Astrocyte (in vitro differentiated cells and primary cell): ENCODE data around the gene ARID5A. TPM values are rescaled to one million over a fixed set of nuclear protein-coding genes. Genes with fewer than 3 reads are reported as not detected.

Experiments
- DNase-seq: peaks from one replicate; pipeline ENCODE4 v3.0.0-alpha.2; 2010; ENCODE audit warnings: low read depth
- FAIRE-seq: peaks from 2 replicates; lab custom pipeline; 2011; peaks lifted over from hg19 to GRCh38; lab: Jason Lieb, UNC
- H2AFZ ChIP-seq: 2 replicates; pipeline ENCODE4 v1.6.0; 2012; ENCODE audit warnings: low read depth, low read length, inconsistent platforms
- H3K27ac ChIP-seq: 2 replicates; pipeline ENCODE4 v1.5.1; 2011; ENCODE audit warnings: low read depth, low read length, inconsistent platforms
- H3K27me3 ChIP-seq: 2 replicates; pipeline ENCODE4 v1.6.0; 2011; ENCODE audit warnings: low read length, inconsistent platforms; ENCODE audit not compliant: insufficient read depth
- H3K36me3 ChIP-seq: 2 replicates; pipeline ENCODE4 v1.5.1; 2011; ENCODE audit warnings: low read length, inconsistent platforms; ENCODE audit not compliant: insufficient read depth
- H3K4me1 ChIP-seq: 2 replicates; pipeline ENCODE4 v1.5.1; 2011; ENCODE audit warnings: low read length, inconsistent platforms; ENCODE audit not compliant: insufficient read depth
- H3K4me2 ChIP-seq: 2 replicates; pipeline ENCODE4 v1.6.0; 2012; ENCODE audit warnings: low read length, inconsistent platforms
- H3K4me3 ChIP-seq: 2 replicates; pipeline ENCODE4 v1.5.1; 2011; ENCODE audit warnings: low read depth, mild to moderate bottlenecking, low read length, inconsistent platforms; ENCODE audit not compliant: insufficient read depth
- H3K79me2 ChIP-seq: 2 replicates; pipeline ENCODE4 v1.6.0; 2012; ENCODE audit warnings: mild to moderate bottlenecking, low read length, inconsistent platforms; ENCODE audit not compliant: insufficient read depth
- H3K9ac ChIP-seq: 2 replicates; pipeline ENCODE4 v1.6.0; 2012; ENCODE audit warnings: mild to moderate bottlenecking, low read length, inconsistent platforms
- H3K9me3 ChIP-seq: 2 replicates; pipeline ENCODE4 v1.5.1; 2012; ENCODE audit warnings: low read depth, mild to moderate bottlenecking, low read length, inconsistent platforms; ENCODE audit not compliant: insufficient read depth
- H4K20me1 ChIP-seq: 2 replicates; pipeline ENCODE4 v1.6.0; 2012; ENCODE audit warnings: low read length, inconsistent platforms; ENCODE audit not compliant: insufficient read depth
- H3K27ac Mint-ChIP-seq: one replicate; pipeline ENCODE4 v1.8.0; 2021; ENCODE audit warnings: mild to moderate bottlenecking, mixed read lengths; ENCODE audit not compliant: unreplicated experiment
- H3K27me3 Mint-ChIP-seq: one replicate; pipeline ENCODE4 v1.8.0; 2021; ENCODE audit warnings: low read depth, mixed read lengths; ENCODE audit not compliant: unreplicated experiment
- H3K36me3 Mint-ChIP-seq: one replicate; pipeline ENCODE4 v1.8.0; 2021; ENCODE audit warnings: low read depth, mixed read lengths; ENCODE audit not compliant: unreplicated experiment
- H3K4me1 Mint-ChIP-seq: one replicate; pipeline ENCODE4 v1.8.0; 2021; ENCODE audit warnings: low read depth, mixed read lengths; ENCODE audit not compliant: unreplicated experiment
- H3K4me3 Mint-ChIP-seq: one replicate; pipeline ENCODE4 v1.8.0; 2021; ENCODE audit warnings: mild to moderate bottlenecking, moderate library complexity, mixed read lengths; ENCODE audit not compliant: unreplicated experiment
- H3K9me3 Mint-ChIP-seq: one replicate; pipeline ENCODE4 v1.8.0; 2021; ENCODE audit warnings: mild to moderate bottlenecking, mixed read lengths; ENCODE audit not compliant: unreplicated experiment
- CTCF ChIP-seq: IDR thresholded peaks from 2 replicates; pipeline ENCODE4 v1.5.1; 2011; ENCODE audit warnings: low read depth, mild to moderate bottlenecking, inconsistent platforms, low read length, moderate library complexity; ENCODE audit not compliant: insufficient read depth
- EZH2 ChIP-seq: IDR thresholded peaks from 2 replicates; pipeline ENCODE4 v1.6.1; 2012; ENCODE audit warnings: mild to moderate bottlenecking, low read length, inconsistent platforms; ENCODE audit not compliant: insufficient read depth
- total RNA-seq: library from RNA; stranded (reverse); gene quantifications from 2 replicates; pipeline ENCODE4 v1.2.1, GENCODE V29; 2021

ARID5A gene
- total RNA-seq, 1 donor from 2014 or later = 11.8 TPM

DNA sequence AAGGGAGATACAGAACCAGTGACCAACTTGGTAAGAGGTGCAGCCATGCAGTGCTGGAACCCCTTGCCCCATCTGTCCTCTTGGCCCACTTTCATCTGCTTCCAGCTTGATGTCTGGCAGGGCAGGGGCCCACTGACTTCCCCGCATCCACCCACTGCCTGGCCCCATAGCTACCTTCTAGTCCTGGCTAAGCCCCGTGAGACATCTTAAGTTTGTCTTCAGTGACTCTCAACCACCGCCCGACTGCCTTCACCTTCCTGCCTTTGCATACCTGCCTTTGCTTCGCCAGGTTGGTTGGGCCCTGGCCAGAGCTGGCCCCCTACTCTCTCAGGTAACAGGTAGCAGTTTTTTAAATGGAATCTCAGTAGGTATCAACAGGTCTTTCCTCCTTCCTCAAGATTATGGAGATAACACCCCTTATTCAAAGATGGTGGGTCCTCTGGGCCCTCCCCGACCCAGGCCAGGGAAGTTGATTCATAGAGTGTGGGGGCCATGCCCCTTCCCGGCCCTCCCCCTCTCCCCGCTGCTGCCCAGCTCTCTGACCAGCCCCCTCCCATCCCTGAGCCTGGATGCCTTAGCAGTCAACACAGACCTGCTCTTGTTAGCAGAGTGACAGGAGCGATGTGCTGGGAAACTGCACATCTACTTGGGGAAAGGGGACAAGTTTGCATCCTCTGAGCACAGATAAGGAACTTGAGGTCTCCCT, 2.8 kb downstream of the ARID5A start:
- H3K4me1 ChIP-seq = peaks cover 28% of the 10 kb centered on the region
- H3K27ac ChIP-seq = no peak overlapping the region
- Mint-ChIP-seq H3K27ac (no peak overlapping the region), H3K27me3 (no peaks in the 10 kb centered on the region), H3K4me3 (peak overlapping the region; percentile 79), H3K9me3 (peaks cover under 1% of the 10 kb centered on the region), H3K4me1 (peaks cover 18% of the 10 kb centered on the region), H3K36me3 (peaks cover 11% of the 10 kb centered on the region)
- H3K4me2 ChIP-seq = peak overlapping the region; percentile 97
- peaks cover 58% of the 10 kb centered on the region for H3K79me2 ChIP-seq
- DNase-seq (no peak), FAIRE-seq (no peak)
- H3K9ac ChIP-seq = no peak overlapping the region
- no peak overlapping the region for H2AFZ ChIP-seq
- no peaks in the 10 kb centered on the region for H3K27me3 ChIP-seq
- TF ChIP-seq CTCF = no peak
- no peak for TF ChIP-seq EZH2
- H3K9me3 ChIP-seq = no peaks in the 10 kb centered on the region
- peaks cover 66% of the 10 kb centered on the region for H4K20me1 ChIP-seq
- peaks cover 4% of the 10 kb centered on the region for H3K36me3 ChIP-seq
- H3K4me3 ChIP-seq = no peak overlapping the region

DNA sequence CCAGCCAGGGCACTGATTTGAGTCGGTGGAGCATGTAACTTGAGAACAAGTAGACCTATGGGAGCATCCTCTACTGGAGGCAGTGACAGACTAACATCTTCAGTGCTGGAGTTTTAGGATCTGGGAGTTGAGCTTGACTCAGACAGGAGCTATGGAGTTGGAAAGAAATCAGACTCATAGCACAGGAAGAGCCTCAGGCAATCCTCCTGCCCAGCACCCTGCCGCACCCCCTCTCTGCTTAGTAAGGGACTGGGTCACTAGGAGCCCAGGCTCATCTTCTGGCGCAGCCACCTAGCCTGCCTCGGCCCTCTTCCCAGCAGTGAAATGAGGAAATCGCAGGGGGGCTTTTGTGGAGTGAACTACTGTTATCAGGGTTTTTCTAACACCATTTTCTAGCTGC, 3.6 kb downstream of the ARID5A start:
- Mint-ChIP-seq H3K4me3 (no peak overlapping the region), H3K9me3 (peaks cover 2% of the 10 kb centered on the region), H3K36me3 (peaks cover 16% of the 10 kb centered on the region), H3K4me1 (peaks cover 18% of the 10 kb centered on the region), H3K27me3 (no peaks in the 10 kb centered on the region), H3K27ac (no peak overlapping the region)
- Histone ChIP-seq H3K27me3 (no peaks in the 10 kb centered on the region), H3K4me3 (no peak overlapping the region), H4K20me1 (peaks cover 69% of the 10 kb centered on the region), H2AFZ (no peak overlapping the region), H3K27ac (no peak overlapping the region), H3K4me2 (peak overlapping the region; percentile 2), H3K36me3 (peaks cover 4% of the 10 kb centered on the region), H3K9ac (no peak overlapping the region), H3K4me1 (peaks cover 28% of the 10 kb centered on the region), H3K79me2 (peaks cover 58% of the 10 kb centered on the region), H3K9me3 (no peaks in the 10 kb centered on the region)
- TF ChIP-seq EZH2 (no peak), CTCF (no peak)
- FAIRE-seq = no peak
- peak; percentile 20 for DNase-seq
